PC-3 (cell line): Measurements from ENCODE around the gene FBXO31. TPM values are rescaled to one million over a fixed set of nuclear protein-coding genes. Genes with fewer than 3 reads are reported as not detected.

ENCODE experiments used
- ATAC-seq: fragments of 200-7000 bp; cut with Tn5 transposase; 2 replicates; pipeline ENCODE4 v1.9.1; 2020; ENCODE audit warnings: mild to moderate bottlenecking, moderate library complexity
- BruUV-seq: library from RNA; stranded (reverse); fragments of 400-500 nt; replicated peaks from 2 replicates; lab custom pipeline; 2021; lab: Mats Ljungman, UMichigan
- CTCF ChIA-PET: fragments of 300-600 bp; sonication (Branson Sonifier 250); formaldehyde crosslinking; loops from one replicate; lab custom pipeline; 2022; ENCODE audit warnings: antibody characterized with exemption; lab: Charles Lee
- POLR2A ChIA-PET: fragments of 300-600 bp; sonication (Branson Sonifier 250); formaldehyde crosslinking; loops from one replicate; lab custom pipeline; 2022; ENCODE audit warnings: antibody characterized with exemption; ENCODE audit not compliant: unreplicated experiment; lab: Charles Lee
- DNase-seq: peaks from one replicate; pipeline ENCODE4 v3.0.0-alpha.2; 2015
- H2AFZ ChIP-seq: fragments of 300-600 bp; sonication (generic); 2 replicates; pipeline ENCODE4 v1.6.0; 2016; ENCODE audit warnings: antibody characterized with exemption, low read length
- H3F3A ChIP-seq: fragments of 300-600 bp; sonication (generic); one replicate; pipeline ENCODE4 v1.6.0; 2017; ENCODE audit warnings: antibody characterized with exemption, low read length, control low read depth, mild to moderate bottlenecking; ENCODE audit not compliant: unreplicated experiment
- H3K27ac ChIP-seq: fragments of 300-600 bp; sonication (generic); 2 replicates; pipeline ENCODE4 v1.5.1; 2016; ENCODE audit warnings: mild to moderate bottlenecking, low read length
- H3K27me3 ChIP-seq: fragments of 300-600 bp; sonication (generic); 2 replicates; pipeline ENCODE4 v1.6.1; 2016; ENCODE audit warnings: low read length, mixed read lengths
- H3K36me3 ChIP-seq: fragments of 300-600 bp; sonication (generic); 2 replicates; pipeline ENCODE4 v1.6.1; 2016; ENCODE audit warnings: low read depth, mixed run types, low read length, mixed read lengths
- H3K4me1 ChIP-seq: fragments of 300-600 bp; sonication (generic); 2 replicates; pipeline ENCODE4 v1.5.1; 2016; ENCODE audit warnings: low read length; ENCODE audit not compliant: insufficient read depth
- H3K4me2 ChIP-seq: fragments of 300-600 bp; sonication (generic); 2 replicates; pipeline ENCODE4 v1.6.0; 2016; ENCODE audit warnings: low read length
- H3K4me3 ChIP-seq: fragments of 300-600 bp; sonication (generic); 2 replicates; pipeline ENCODE4 v1.5.1; 2016; ENCODE audit warnings: mild to moderate bottlenecking, low read length, mixed read lengths
- H3K79me2 ChIP-seq: fragments of 300-600 bp; sonication (generic); 2 replicates; pipeline ENCODE4 v1.6.1; 2017; ENCODE audit warnings: low read length, mixed read lengths
- H3K9ac ChIP-seq: fragments of 300-600 bp; sonication (generic); 2 replicates; pipeline ENCODE4 v1.6.0; 2016; ENCODE audit warnings: mild to moderate bottlenecking, low read length
- H3K9me2 ChIP-seq: fragments of 300-600 bp; sonication (generic); replicated peaks from 2 replicates; pipeline ENCODE4 v1.6.1; 2016; ENCODE audit warnings: mixed run types, low read length, mixed read lengths
- H3K9me3 ChIP-seq: fragments of 300-600 bp; sonication (generic); 2 replicates; pipeline ENCODE4 v1.6.1; 2016; ENCODE audit warnings: low read length, mixed read lengths
- H4K20me1 ChIP-seq: fragments of 300-600 bp; sonication (generic); 2 replicates; pipeline ENCODE4 v1.6.1; 2016; ENCODE audit warnings: low read length, mixed read lengths
- EZH2 ChIP-seq: fragments of 300-600 bp; sonication (generic); IDR thresholded peaks from one replicate; pipeline ENCODE4 v1.6.1; 2017; ENCODE audit warnings: antibody characterized with exemption, mild to moderate bottlenecking, low read length; ENCODE audit not compliant: unreplicated experiment
- EZH2phosphoT487 ChIP-seq: fragments of 300-600 bp; sonication (generic); IDR thresholded peaks from 2 replicates; pipeline ENCODE4 v1.6.1; 2018; ENCODE audit warnings: mild to moderate bottlenecking, antibody characterized with exemption, low read length, borderline replicate concordance
- intact Hi-C: fragments of 100-400 bp; cut with micrococcal nuclease; formaldehyde crosslinking; loops from 2 replicates; pipeline ENCODE4 v1.9.0; 2023
- total RNA-seq: library from RNA; depleted of rRNA; stranded (reverse); fragments of >200 nt; gene quantifications from 2 replicates; pipeline ENCODE4 v1.2.3, GENCODE V29; 2014
- TF ChIP-seq, protein P1 (sequence below): fragments of 300-600 bp; sonication (generic); conservative IDR thresholded peaks from 2 replicates; pipeline ENCODE4 v1.5.1; 2017; ENCODE audit warnings: antibody characterized with exemption, low read depth, mild to moderate bottlenecking, low read length

Gene FBXO31
- total RNA-seq, 1 experiment from 2014 or later = 14.8 TPM

DNA sequence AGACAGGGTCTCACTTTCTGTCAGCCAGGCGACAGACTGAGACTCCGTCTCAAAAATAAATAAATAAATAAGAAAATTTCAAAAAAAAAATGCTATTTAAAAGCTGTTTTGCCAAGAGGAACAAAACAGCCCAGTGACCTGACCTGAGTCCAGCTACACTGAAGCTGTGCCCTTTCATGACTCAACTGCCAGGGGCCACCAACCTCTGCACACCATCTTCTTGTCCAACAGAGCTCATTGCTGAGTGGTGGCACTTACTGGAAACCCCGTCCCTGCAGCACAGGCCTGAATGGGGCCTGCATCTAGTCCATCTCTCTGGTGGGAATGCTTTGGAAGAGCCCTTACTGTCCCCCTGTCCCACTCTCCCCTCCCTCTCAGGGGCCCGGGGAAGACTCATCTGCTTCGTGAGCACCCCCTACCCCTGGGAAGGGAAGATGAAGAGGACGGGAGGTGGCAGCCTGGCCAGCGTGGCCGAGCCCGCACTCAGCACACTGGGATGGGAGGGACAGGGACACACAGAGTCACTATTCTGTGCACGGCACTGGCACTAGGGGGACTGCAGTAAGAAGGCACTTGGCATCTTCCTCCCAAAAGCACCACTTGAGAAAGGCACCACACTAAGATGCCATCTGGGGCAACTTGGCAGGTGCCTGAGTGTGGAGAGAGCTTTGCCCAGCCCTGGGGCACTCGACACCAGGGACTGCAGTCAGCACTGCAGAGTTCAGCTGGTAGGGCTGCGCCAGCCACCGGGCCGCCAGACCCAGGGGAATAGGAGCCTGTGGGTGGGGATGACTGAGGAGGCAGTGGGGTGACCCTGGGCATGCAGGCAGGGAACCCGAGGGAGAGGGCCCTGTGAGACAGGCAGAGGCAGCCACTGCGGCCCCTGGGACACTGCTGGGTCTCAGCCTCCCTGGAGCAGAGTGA lies 13.5 kb downstream of the FBXO31 start:
- no TSS peak for BruUV-seq
- no peak for TF ChIP-seq EZH2
- TF ChIP-seq, protein P1, sequence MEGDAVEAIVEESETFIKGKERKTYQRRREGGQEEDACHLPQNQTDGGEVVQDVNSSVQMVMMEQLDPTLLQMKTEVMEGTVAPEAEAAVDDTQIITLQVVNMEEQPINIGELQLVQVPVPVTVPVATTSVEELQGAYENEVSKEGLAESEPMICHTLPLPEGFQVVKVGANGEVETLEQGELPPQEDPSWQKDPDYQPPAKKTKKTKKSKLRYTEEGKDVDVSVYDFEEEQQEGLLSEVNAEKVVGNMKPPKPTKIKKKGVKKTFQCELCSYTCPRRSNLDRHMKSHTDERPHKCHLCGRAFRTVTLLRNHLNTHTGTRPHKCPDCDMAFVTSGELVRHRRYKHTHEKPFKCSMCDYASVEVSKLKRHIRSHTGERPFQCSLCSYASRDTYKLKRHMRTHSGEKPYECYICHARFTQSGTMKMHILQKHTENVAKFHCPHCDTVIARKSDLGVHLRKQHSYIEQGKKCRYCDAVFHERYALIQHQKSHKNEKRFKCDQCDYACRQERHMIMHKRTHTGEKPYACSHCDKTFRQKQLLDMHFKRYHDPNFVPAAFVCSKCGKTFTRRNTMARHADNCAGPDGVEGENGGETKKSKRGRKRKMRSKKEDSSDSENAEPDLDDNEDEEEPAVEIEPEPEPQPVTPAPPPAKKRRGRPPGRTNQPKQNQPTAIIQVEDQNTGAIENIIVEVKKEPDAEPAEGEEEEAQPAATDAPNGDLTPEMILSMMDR = no peak
- TF ChIP-seq EZH2phosphoT487 = no peak
- H3F3A ChIP-seq = no peaks in the 10 kb centered on the region
- no peak overlapping the region for H3K4me3 ChIP-seq
- H2AFZ ChIP-seq = no peak overlapping the region
- no peaks in the 10 kb centered on the region for H3K36me3 ChIP-seq
- DNase-seq (no peak), ATAC-seq (no peak)
- no peaks in the 10 kb centered on the region for H4K20me1 ChIP-seq
- H3K27ac ChIP-seq = no peak overlapping the region
- intact Hi-C loops = no loop called here
- POLR2A ChIA-PET = no interaction called here
- no peaks in the 10 kb centered on the region for H3K27me3 ChIP-seq
- CTCF ChIA-PET = no interaction called here
- H3K9ac ChIP-seq = no peak overlapping the region
- no peaks in the 10 kb centered on the region for H3K4me1 ChIP-seq
- H3K4me2 ChIP-seq = no peak overlapping the region
- peaks cover 67% of the 10 kb centered on the region for H3K79me2 ChIP-seq
- no peaks in the 10 kb centered on the region for H3K9me2 ChIP-seq
- no peaks in the 10 kb centered on the region for H3K9me3 ChIP-seq

DNA sequence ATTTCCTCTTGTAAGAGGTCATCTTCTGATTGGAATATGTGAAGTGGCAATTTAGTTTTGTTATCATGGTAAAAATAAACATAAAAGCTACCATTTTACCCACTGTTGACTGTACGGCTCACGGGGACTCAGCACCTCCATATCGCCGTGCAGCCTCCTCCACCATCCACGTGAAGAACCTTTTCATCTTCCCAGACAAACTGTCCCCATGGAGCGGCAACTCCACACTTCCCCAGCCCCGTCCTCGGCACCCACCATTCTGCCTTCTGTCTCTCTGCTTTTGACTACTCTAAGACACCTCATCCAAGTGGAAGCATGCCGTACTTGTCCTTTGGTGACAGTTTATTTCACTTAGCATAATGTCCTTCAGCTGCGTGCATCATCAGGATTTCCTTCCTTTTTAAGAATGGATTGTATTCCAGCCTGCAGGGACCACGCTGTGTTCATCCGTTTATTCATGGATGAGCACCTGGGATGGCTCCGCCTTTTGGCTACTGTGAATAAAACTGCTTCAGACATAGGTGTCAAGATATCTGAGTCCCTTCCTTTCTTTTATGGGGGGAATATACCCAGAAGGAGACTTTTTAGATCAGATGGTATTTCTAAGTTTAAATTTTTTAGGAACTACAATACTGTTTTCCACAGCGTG lies 14.3 kb downstream of the FBXO31 start:
- BruUV-seq = no TSS peak
- Histone ChIP-seq H3K79me2 (peaks cover 62% of the 10 kb centered on the region), H3K27ac (no peak overlapping the region)

More for the DNA sequence above, 14.3 kb downstream of the FBXO31 start:
- CTCF ChIA-PET = no interaction called here
- Histone ChIP-seq H3K4me3 (no peak overlapping the region), H3K9ac (no peak overlapping the region), H3K4me2 (no peak overlapping the region), H2AFZ (no peak overlapping the region), H3K36me3 (no peaks in the 10 kb centered on the region), H4K20me1 (no peaks in the 10 kb centered on the region), H3K9me3 (no peaks in the 10 kb centered on the region), H3K27me3 (no peaks in the 10 kb centered on the region), H3K4me1 (no peaks in the 10 kb centered on the region), H3F3A (no peaks in the 10 kb centered on the region), H3K9me2 (no peaks in the 10 kb centered on the region)
- intact Hi-C loops = no loop called here
- POLR2A ChIA-PET = no interaction called here
- no peak for DNase-seq
- TF ChIP-seq, protein P1 = no peak
- TF ChIP-seq EZH2phosphoT487 = no peak
- no peak for TF ChIP-seq EZH2
- no peak for ATAC-seq
